ENCODE data around the gene GRIA3.

Gene GRIA3

GRCh38 chrX:123455693-123456092 is 271.6 kb downstream of the GRIA3 start:
- TF ChIP-seq, protein P1, sequence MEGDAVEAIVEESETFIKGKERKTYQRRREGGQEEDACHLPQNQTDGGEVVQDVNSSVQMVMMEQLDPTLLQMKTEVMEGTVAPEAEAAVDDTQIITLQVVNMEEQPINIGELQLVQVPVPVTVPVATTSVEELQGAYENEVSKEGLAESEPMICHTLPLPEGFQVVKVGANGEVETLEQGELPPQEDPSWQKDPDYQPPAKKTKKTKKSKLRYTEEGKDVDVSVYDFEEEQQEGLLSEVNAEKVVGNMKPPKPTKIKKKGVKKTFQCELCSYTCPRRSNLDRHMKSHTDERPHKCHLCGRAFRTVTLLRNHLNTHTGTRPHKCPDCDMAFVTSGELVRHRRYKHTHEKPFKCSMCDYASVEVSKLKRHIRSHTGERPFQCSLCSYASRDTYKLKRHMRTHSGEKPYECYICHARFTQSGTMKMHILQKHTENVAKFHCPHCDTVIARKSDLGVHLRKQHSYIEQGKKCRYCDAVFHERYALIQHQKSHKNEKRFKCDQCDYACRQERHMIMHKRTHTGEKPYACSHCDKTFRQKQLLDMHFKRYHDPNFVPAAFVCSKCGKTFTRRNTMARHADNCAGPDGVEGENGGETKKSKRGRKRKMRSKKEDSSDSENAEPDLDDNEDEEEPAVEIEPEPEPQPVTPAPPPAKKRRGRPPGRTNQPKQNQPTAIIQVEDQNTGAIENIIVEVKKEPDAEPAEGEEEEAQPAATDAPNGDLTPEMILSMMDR (IDR thresholded peaks at IDR 0.05; ENCODE audit: low read depth, low read length, missing control alignments) = no peak
- H3K4me3 ChIP-seq (ENCODE audit: low read depth, low read length) = no peak overlapping the region
- in situ Hi-C loops (cut with HindIII; ENCODE audit: low sequenced_read_pairs) = no loop called here
- DNase-seq (ENCODE audit: low read depth) = no peak

DNA sequence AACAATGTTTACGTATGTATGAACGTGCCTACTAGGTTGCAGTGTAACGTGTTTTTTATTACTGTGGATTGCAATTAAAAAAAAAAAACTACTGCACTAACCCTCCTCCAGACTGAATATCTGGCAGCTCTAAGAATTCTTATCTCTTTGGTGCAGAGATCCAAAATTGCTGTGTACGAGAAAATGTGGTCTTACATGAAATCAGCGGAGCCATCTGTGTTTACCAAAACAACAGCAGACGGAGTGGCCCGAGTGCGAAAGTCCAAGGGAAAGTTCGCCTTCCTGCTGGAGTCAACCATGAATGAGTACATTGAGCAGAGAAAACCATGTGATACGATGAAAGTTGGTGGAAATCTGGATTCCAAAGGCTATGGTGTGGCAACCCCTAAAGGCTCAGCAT is 280.6 kb downstream of the GRIA3 start:
- H3K4me3 ChIP-seq (ENCODE audit: low read depth, low read length) = no peak overlapping the region
- TF ChIP-seq, protein P1 (IDR thresholded peaks at IDR 0.05; ENCODE audit: low read depth, low read length, missing control alignments) = no peak
- in situ Hi-C loops (cut with HindIII; ENCODE audit: low sequenced_read_pairs) = no loop called here
- no peak for DNase-seq (ENCODE audit: low read depth)

GRCh38 chrX:123468481-123468880 is 284.4 kb downstream of the GRIA3 start:
- in situ Hi-C loops (cut with HindIII; ENCODE audit: low sequenced_read_pairs) = no loop called here
- TF ChIP-seq, protein P1 (IDR thresholded peaks at IDR 0.05; ENCODE audit: low read depth, low read length, missing control alignments) = no peak
- DNase-seq (ENCODE audit: low read depth) = no peak
- H3K4me3 ChIP-seq (ENCODE audit: low read depth, low read length) = no peak overlapping the region

DNA sequence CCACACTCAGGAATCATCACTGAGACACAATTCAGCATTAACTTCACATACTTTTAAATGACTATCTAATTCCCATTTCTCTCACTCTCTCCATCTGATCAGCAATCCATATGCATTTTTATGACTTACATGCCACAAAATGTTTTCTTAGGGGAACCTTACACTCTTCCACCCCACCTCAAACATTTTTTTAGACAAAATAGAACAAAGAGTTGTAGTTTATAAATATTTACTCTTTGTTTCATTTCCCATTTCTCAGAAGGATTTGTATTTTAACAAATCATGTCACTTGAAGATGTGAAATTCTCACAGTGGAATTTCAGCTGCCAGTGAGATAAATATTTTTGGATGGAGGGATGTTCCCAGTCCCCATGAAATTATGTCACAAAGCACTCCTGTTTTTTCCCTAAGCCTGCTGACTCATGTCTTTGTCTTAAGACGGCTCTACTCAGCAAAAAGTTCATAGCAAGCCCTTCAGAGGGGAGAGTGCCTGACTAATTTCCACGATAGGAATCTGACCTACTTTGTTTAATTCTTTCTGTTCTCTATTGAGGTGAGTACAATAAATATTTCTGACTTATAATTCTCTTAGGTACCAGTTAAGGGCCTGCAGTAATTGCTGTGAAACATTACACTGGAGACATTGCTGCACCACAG is 291.1 kb downstream of the GRIA3 start:
- no peak overlapping the region for H3K4me3 ChIP-seq (ENCODE audit: low read depth, low read length)
- TF ChIP-seq, protein P1 (IDR thresholded peaks at IDR 0.05; ENCODE audit: low read depth, low read length, missing control alignments) = no peak
- DNase-seq (ENCODE audit: low read depth) = no peak
- in situ Hi-C loops (cut with HindIII; ENCODE audit: low sequenced_read_pairs) = no loop called here

- in situ Hi-C loops (cut with HindIII; ENCODE audit: low sequenced_read_pairs) = no loop called here
- DNase-seq (ENCODE audit: low read depth) = no peak
- no peak overlapping the region for H3K4me3 ChIP-seq (ENCODE audit: low read depth, low read length)
- TF ChIP-seq, protein P1 (IDR thresholded peaks at IDR 0.05; ENCODE audit: low read depth, low read length, missing control alignments) = no peak
Measured at GRCh38 chrX:123476611-123477219, 292.6 kb downstream of the GRIA3 start.

DNA sequence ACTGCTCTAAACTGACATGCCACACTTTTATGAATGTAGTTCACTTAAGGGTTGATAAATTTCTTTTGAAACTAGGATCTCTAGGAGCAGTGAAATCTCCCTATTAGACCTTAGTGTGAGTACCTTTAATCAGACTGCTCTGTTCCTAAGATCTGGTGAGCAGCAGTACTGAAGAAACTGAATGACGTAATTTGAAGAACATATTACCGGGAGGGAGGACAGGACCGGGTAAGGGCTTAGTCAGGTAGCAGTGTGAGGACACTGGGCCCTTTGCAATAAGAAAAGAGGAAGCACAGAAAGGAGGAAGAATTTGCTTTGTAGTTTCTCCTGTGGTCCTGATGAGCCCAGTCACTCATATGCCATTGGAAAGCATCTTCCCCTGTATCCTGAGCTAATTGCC is 293.6 kb downstream of the GRIA3 start:
- DNase-seq (ENCODE audit: low read depth) = no peak
- TF ChIP-seq, protein P1 (IDR thresholded peaks at IDR 0.05; ENCODE audit: low read depth, low read length, missing control alignments) = no peak
- in situ Hi-C loops (cut with HindIII; ENCODE audit: low sequenced_read_pairs) = no loop called here
- no peak overlapping the region for H3K4me3 ChIP-seq (ENCODE audit: low read depth, low read length)
